Fibroblast of skin of left biceps (primary cell): Measurements from ENCODE around the gene PHF2.
A peak's percentile ranks its signal among the peaks of the same experiment; 100 is the strongest.
"Not testable (repeated sequence)": the region's sequence is repeated elsewhere in the genome, so short reads cannot be mapped to it uniquely, and the experiment has no call there.

ENCODE experiments used
- DNase-seq, 2 experiments: peaks; one replicate each; pipeline ENCODE4 v3.0.0-alpha.2; 2013; ENCODE audit warnings: low read depth in 2 of 2

Gene PHF2

GRCh38 chr9:93665637-93666438, 89.5 kb downstream of the PHF2 start:
- DNase-seq = no peak

GRCh38 chr9:93666439-93666784, 90.0 kb downstream of the PHF2 start:
- not testable (repeated sequence) for DNase-seq

GRCh38 chr9:93667006-93667405, 90.6 kb downstream of the PHF2 start:
- no peak for DNase-seq

GRCh38 chr9:93667627-93668026, 91.2 kb downstream of the PHF2 start:
- no peak for DNase-seq

- DNase-seq = no peak
These were observed 92.0 kb downstream of the PHF2 start for GRCh38 chr9:93668261-93668871.

GRCh38 chr9:93669116-93669957, 93.0 kb downstream of the PHF2 start:
- no peak for DNase-seq

GRCh38 chr9:93669958-93670207, 93.5 kb downstream of the PHF2 start:
- DNase-seq = no peak

GRCh38 chr9:93670208-93671019, 94.0 kb downstream of the PHF2 start:
- DNase-seq = peak; percentile 7 to 9

GRCh38 chr9:93671020-93671338, 94.6 kb downstream of the PHF2 start:
- no peak for DNase-seq

- DNase-seq = not testable (repeated sequence)
These were observed 96.1 kb downstream of the PHF2 start for GRCh38 chr9:93672330-93673020.

- DNase-seq = no peak
These were observed 96.8 kb downstream of the PHF2 start for GRCh38 chr9:93673021-93673838.

GRCh38 chr9:93673839-93674334, 97.5 kb downstream of the PHF2 start:
- no peak for DNase-seq

- no peak for DNase-seq
These were observed 98.4 kb downstream of the PHF2 start for GRCh38 chr9:93674580-93675335.

- DNase-seq = no peak
These were observed 99.2 kb downstream of the PHF2 start for GRCh38 chr9:93675336-93676150.

GRCh38 chr9:93676310-93677047, 100.1 kb downstream of the PHF2 start:
- DNase-seq = no peak

GRCh38 chr9:93677048-93677571, 100.7 kb downstream of the PHF2 start:
- DNase-seq = no peak

GRCh38 chr9:93677641-93678136, 101.3 kb downstream of the PHF2 start:
- no peak for DNase-seq
